ENCODE measurements around the gene HDAC4.

DNA sequence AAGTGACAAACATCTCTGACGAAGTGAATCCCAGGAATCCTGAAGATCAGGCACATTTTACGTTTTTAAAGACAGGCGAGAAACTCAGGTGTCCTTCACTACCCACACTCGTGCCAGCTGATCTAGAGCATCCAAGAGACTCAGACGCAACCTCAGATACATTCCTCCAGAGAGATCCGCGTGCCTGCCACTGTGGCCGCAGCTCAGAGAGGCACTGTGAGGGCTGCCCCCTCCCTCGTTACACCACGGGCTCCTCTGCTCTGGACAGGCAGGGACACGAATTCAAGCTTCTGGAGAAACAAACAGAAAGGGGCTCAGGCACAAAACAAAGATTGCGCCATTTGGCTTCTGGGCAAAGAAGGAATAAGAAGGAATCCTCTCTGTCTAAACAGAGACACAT lies 268.0 kb downstream of the HDAC4 start:
- TF ChIP-seq EP300 (IDR thresholded peaks at IDR 0.05) (no peak), POLR2A (IDR thresholded peaks at IDR 0.05) (no peak)

Measured in stomach (tissue), 4 donors.